ENCODE results near the gene PROSER1.

DNA sequence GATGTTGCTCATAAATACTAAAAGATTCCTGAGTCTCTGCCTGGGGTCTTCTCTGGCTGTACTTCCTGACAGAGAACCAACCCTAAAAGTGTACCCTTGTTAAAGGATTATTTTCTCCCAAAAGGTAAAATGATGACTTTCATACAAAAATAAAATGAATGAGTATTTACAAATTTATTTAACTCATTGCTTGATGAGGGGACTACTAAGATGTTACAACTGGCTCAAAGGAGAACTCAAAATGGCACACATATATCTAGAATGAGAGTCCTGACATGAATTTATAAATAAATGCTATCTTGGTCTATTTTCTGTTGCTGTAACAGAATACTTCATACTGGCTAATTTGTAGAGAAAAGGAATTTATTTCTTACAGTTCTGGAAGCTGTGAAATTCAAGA is 77.7 kb downstream of the PROSER1 start:
- TF ChIP-seq, protein P1, sequence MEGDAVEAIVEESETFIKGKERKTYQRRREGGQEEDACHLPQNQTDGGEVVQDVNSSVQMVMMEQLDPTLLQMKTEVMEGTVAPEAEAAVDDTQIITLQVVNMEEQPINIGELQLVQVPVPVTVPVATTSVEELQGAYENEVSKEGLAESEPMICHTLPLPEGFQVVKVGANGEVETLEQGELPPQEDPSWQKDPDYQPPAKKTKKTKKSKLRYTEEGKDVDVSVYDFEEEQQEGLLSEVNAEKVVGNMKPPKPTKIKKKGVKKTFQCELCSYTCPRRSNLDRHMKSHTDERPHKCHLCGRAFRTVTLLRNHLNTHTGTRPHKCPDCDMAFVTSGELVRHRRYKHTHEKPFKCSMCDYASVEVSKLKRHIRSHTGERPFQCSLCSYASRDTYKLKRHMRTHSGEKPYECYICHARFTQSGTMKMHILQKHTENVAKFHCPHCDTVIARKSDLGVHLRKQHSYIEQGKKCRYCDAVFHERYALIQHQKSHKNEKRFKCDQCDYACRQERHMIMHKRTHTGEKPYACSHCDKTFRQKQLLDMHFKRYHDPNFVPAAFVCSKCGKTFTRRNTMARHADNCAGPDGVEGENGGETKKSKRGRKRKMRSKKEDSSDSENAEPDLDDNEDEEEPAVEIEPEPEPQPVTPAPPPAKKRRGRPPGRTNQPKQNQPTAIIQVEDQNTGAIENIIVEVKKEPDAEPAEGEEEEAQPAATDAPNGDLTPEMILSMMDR (conservative IDR thresholded peaks at IDR 0.05) = no peak
- TF ChIP-seq EZH2 (IDR thresholded peaks at IDR 0.05; ENCODE audit: low read depth) = no peak

Measured in PC-9 (cell line).